Measurements from ENCODE around the gene ADGRA1.

The ADGRA1 gene

DNA sequence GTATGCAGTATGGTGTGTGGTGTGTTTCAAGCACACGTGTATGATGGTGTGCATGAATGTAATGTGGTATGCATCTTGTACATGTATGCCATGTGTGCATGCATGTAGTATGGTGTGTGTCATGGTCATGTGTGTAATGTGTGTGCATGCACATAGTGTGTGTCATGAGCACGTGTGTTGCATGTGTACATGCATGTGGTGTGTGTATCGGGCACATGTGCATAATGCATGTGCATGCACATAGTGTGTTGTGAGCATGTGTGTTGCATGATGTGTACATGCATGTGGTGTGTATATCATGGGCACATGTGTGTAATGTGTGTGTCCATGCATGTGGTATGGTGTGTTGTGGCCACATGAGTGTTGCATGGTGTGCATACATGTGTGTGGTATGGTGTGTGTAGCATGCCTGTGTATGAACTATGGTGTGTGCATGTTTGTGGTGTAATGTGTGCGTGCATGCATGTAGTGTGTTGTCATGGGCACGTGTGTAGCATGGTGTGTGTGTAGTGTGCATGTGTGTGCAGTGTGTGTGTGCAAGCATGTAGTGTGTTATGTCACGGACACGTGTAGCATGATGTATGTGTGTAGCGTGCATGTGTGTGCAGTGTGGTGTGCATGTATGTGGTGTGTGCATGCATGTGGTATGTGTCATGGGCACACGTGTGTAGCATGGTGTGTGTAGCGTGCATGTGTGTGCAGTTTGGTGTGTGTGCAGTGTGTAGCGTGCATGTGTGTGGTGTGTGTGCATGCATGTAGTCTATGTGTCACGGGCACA, 89.8 kb downstream of the ADGRA1 start:
- TF ChIP-seq, protein P1, sequence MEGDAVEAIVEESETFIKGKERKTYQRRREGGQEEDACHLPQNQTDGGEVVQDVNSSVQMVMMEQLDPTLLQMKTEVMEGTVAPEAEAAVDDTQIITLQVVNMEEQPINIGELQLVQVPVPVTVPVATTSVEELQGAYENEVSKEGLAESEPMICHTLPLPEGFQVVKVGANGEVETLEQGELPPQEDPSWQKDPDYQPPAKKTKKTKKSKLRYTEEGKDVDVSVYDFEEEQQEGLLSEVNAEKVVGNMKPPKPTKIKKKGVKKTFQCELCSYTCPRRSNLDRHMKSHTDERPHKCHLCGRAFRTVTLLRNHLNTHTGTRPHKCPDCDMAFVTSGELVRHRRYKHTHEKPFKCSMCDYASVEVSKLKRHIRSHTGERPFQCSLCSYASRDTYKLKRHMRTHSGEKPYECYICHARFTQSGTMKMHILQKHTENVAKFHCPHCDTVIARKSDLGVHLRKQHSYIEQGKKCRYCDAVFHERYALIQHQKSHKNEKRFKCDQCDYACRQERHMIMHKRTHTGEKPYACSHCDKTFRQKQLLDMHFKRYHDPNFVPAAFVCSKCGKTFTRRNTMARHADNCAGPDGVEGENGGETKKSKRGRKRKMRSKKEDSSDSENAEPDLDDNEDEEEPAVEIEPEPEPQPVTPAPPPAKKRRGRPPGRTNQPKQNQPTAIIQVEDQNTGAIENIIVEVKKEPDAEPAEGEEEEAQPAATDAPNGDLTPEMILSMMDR (IDR thresholded peaks at IDR 0.05; ENCODE audit: unreplicated experiment in 3 of 3): no peak

DNA sequence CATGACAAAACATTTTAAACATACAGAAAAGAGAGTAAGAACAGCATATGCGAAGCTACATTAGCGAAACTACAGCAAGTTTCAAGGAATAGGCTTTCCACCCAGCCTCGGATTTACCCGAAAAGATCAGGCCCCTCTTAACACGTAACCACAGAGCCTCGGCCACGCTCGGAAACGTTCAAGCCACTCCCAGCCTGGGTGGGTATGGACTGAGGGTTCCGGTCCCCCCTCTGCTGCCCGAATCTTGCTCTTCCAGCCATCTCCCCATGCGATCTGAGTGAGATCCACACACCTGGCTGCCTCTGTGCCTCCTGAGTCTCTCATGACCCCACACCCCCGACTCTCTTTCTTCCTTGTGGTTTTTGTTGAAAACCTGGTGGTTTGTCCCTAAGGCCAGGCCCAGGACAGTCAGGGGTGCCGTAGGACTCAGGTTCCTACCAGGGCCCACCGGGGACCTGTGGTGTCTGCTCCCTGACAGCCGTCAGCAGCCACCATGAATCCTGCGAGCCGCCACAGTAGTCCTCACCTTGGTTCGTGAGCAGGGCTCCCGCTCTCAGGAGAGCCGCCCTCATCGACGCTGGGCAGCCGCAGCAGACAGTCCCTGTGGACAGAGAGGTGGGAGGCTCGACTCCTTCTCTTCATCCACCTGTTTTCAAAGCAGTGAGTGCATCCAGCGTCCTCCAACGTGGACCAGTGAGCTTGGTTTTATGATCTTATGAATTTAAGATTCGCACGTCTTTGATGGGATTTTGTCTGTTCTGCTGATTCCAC, 90.8 kb downstream of the ADGRA1 start:
- no peak overlapping the region for H3K27ac Mint-ChIP-seq
- H3K36me3 Mint-ChIP-seq (ENCODE audit: low read depth): peaks cover 14% of the 10 kb centered on the region
- TF ChIP-seq, protein P1 (IDR thresholded peaks at IDR 0.05; ENCODE audit: unreplicated experiment in 3 of 3): no peak
- no peaks in the 10 kb centered on the region for H3K4me1 Mint-ChIP-seq
- no peak overlapping the region for H3K4me3 Mint-ChIP-seq
- H3K9me3 Mint-ChIP-seq: peaks cover 3% of the 10 kb centered on the region
- H3K27me3 Mint-ChIP-seq (ENCODE audit: low read depth): peaks cover 3% of the 10 kb centered on the region

More for the DNA sequence above, 89.8 kb downstream of the ADGRA1 start:
- peaks cover 21% of the 10 kb centered on the region for H3K36me3 Mint-ChIP-seq (ENCODE audit: low read depth)
- no peaks in the 10 kb centered on the region for H3K4me1 Mint-ChIP-seq
- no peak overlapping the region for H3K27ac Mint-ChIP-seq
- peaks cover 3% of the 10 kb centered on the region for H3K9me3 Mint-ChIP-seq
- H3K4me3 Mint-ChIP-seq: no peak overlapping the region
- H3K27me3 Mint-ChIP-seq (ENCODE audit: low read depth): peaks cover 3% of the 10 kb centered on the region

DNA sequence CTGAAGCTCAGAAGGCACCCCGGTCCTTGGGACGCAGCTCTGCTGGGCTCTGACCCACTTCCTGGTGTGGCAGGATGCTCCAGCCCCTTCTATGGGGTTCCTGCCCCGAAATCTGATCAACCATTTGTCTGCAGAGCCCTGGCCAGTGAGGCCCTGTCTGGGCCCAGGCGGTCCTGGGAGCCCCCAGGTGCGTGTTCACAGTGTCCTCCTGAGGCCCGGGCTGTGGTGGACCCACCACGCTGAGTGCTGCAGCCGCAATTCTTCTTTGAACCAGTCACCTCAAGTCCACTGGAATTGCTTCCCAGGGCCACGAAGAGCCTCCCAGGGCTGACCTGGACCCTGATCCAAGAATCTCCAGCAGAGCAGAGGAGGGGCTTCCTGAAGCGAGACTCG, 91.4 kb downstream of the ADGRA1 start:
- H3K36me3 Mint-ChIP-seq (ENCODE audit: low read depth): peaks cover 11% of the 10 kb centered on the region
- peaks cover 3% of the 10 kb centered on the region for H3K9me3 Mint-ChIP-seq
- no peaks in the 10 kb centered on the region for H3K4me1 Mint-ChIP-seq
- no peak overlapping the region for H3K4me3 Mint-ChIP-seq
- TF ChIP-seq, protein P1 (IDR thresholded peaks at IDR 0.05; ENCODE audit: unreplicated experiment in 3 of 3): no peak
- no peak overlapping the region for H3K27ac Mint-ChIP-seq
- peaks cover 3% of the 10 kb centered on the region for H3K27me3 Mint-ChIP-seq (ENCODE audit: low read depth)

DNA sequence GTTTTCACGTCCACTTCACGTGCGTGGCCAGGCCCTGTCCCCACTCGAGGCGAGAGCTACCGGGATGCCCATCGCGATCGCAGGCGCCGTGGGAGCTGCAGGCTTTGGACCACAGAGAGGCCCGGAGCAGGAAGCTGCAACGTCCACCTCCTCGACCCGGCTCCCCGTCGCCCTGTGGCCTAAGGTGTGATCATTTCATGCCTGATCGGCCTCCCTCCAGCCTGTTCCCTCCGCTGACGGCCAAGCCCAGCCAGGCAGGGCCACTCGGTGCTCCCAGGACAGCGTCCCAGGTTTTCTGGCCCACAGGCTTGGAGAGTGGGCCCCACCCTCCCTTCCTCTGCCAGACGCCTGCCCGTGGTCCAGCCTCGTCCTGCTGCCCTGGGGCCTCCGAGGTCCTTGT, 91.9 kb downstream of the ADGRA1 start:
- TF ChIP-seq, protein P1 (IDR thresholded peaks at IDR 0.05; ENCODE audit: unreplicated experiment in 3 of 3): no peak
- Mint-ChIP-seq H3K9me3 (peaks cover 3% of the 10 kb centered on the region), H3K4me1 (no peaks in the 10 kb centered on the region), H3K27ac (no peak overlapping the region), H3K4me3 (no peak overlapping the region), H3K36me3 (ENCODE audit: low read depth) (peaks cover 15% of the 10 kb centered on the region), H3K27me3 (ENCODE audit: low read depth) (peaks cover 3% of the 10 kb centered on the region)

DNA sequence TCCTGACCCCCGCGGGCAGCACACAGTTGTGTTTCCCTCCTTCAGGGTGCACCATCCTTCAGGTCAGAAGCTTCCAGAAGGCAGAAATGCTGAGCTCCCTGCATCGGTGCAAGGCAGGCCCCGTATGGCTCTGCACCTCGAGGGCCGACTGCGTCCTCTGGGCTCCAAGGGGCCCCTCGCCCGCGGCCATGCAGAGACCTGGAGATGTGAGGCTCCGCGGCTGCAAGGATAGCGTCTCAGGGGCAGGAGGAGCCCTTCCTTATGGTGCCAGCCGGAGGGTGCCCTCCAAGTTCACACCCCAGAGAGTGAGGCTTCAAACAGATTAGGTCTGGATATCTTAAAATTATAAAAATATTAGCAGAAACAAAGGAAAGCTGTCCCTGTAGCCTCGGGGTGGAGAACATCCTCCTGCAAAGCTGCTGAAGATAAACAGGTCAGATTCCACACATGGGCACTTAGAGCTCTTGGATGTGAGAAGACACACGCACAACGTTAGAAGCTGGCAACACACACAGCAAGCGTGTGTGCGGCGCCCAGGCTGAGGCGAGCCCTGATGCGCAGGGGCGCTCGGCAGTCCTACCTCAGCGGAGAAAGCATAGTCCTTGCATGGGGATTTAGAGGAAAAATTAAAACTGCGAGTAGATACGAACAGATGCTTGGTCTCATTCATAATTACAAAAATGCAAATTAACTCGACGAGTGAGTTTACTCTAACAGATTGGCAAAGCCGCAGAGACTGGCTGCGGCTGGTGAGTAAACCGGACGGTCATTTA, 92.7 kb downstream of the ADGRA1 start:
- Mint-ChIP-seq H3K36me3 (ENCODE audit: low read depth) (peaks cover 15% of the 10 kb centered on the region), H3K9me3 (peaks cover 3% of the 10 kb centered on the region)
- TF ChIP-seq, protein P1 (IDR thresholded peaks at IDR 0.05; ENCODE audit: unreplicated experiment in 3 of 3): no peak

More for the DNA sequence above, 92.7 kb downstream of the ADGRA1 start:
- H3K27me3 Mint-ChIP-seq (ENCODE audit: low read depth): peaks cover 3% of the 10 kb centered on the region
- no peak overlapping the region for H3K27ac Mint-ChIP-seq
- H3K4me3 Mint-ChIP-seq: no peak overlapping the region
- no peaks in the 10 kb centered on the region for H3K4me1 Mint-ChIP-seq
